NCI-H2107 (cell line): Measurements from ENCODE around the gene RASIP1.

ENCODE experiments used
- DNase-seq: peaks from one replicate; lab custom pipeline; 2025; lab: John Stamatoyannopoulos, UW

Gene RASIP1

DNA sequence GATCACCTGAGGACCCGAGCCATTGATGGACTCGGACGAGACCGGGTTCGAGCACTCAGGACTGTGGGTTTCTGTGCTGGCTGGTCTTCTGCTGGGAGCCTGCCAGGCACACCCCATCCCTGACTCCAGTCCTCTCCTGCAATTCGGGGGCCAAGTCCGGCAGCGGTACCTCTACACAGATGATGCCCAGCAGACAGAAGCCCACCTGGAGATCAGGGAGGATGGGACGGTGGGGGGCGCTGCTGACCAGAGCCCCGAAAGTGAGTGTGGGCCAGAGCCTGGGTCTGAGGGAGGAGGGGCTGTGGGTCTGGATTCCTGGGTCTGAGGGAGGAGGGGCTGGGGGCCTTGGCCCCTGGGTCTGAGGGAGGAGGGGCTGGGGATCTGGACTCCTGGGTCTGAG is 15.8 kb upstream of the RASIP1 start:
- DNase-seq = no peak

DNA sequence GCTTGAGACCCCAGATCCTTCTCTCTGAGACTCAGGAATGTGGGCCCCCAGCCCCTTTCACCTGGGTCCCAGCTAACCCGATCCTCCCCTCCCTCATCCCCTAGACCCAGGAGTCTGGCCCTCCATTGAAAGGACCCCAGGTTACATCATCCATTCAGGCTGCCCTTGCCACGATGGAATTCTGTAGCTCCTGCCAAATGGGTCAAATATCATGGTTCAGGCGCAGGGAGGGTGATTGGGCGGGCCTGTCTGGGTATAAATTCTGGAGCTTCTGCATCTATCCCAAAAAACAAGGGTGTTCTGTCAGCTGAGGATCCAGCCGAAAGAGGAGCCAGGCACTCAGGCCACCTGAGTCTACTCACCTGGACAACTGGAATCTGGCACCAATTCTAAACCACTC is 15.4 kb upstream of the RASIP1 start:
- no peak for DNase-seq

DNA sequence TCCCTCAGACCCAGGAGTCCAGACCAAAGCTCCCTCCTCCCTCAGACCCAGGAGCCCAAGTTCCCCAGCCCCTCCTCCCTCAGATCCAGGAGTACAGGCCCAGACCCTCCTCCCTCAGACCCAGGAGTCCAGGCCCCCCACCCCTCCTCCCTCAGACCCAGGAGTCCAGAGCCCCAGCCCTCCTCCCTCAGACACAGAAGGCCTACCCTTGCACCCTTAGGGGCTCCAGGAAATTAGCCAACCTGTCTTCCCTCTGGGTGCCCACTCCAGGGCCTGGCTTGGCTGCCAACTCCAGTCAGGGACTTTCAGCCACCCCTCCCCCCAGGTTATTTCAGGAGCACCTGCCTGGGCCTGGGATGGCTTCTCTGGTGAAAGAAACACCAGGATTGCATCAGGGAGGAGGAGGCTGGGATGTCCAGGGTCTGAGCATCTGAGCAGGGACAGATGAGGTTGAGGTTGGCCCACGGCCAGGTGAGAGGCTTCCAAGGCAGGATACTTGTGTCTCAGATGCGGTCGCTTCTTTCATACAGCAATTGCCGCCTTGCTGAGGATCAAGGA is 14.8 kb upstream of the RASIP1 start, which contains the start of gene FGF21:
FGF21 (plus strand) TSS at position 441 of the 558 bp plus-strand sequence. CDS start 713 bp downstream, outside the sequence.
- DNase-seq = peak; percentile 24

DNA sequence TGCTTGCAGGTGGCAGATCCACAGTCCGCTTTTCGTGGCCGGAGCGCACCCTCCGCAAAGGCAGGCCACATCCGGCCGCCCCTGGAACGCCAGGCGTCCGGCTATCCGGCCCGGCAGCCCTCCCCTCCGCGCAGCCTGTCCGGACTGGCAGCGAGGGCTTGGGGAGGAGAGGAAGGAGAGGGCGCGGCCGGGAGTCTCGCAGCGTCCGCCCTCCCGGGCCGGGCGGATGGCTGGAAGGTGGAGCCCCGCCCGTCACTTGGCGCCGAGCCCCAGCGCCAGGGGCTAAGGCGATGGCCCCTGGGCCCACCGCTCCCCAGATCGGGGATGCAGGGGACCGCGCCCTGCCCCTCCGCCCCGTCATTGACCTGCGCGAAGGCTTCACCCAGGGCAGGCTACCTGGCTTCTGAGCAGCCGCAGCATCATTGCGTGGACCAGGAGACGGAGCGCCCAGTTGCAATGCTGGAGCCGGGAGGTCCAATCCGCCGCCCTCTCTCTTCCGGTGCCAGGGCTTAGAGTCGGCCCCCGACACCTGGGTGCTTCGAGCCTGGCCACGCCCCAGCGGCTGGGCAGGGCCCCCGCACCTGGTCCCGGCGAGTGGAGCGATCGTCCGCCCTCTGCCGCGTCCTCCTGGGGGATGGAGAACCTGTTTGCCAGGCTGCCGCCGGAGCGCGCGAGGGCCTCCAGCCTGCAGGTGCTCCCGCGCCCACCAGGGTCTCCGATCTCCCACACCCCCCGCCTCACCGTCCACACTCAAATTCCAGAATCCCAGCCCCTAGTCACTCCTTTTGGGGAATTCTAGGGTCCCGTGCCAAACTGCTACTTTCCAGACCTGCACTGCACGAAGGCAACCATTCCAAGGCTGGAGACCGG is 12.3 kb upstream of the RASIP1 start, which contains the start of gene FUT1:
FUT1 (minus strand) TSS at position 146 of the 870 bp plus-strand sequence. CDS start 1,360 bp downstream, outside the sequence.
- peak; percentile 93 for DNase-seq

DNA sequence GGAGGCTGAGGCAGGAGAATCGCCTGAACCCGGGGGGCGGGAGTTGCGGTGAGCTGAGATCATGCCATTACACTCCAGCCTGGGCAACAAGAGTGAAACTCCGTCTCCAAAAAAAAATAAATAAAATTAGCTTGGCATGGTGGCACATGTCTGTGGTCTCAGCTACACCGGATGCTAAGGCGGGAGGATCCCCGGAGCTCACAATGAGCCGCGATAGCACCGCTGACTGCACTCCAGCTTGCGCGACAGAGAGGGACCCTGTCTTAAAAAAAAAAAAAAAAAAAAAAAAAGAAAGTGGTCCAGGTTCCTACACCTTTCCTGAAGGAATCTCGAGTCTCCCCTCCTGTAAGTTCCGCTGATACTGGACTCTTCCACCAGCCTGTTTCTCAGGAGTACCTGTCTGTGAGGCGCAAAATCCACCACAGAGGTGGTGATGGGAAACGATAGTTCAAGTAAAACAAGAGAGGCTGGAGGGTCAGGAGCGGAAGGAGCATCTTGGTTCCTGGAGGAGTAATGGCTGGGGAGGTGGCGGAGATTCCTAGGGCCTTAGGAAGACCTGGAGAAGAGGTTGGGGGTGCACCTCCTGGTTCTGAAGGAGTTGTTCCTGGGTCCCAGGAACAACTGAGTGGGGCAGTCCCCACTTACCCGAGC is 11.6 kb upstream of the RASIP1 start:
- no peak for DNase-seq

DNA sequence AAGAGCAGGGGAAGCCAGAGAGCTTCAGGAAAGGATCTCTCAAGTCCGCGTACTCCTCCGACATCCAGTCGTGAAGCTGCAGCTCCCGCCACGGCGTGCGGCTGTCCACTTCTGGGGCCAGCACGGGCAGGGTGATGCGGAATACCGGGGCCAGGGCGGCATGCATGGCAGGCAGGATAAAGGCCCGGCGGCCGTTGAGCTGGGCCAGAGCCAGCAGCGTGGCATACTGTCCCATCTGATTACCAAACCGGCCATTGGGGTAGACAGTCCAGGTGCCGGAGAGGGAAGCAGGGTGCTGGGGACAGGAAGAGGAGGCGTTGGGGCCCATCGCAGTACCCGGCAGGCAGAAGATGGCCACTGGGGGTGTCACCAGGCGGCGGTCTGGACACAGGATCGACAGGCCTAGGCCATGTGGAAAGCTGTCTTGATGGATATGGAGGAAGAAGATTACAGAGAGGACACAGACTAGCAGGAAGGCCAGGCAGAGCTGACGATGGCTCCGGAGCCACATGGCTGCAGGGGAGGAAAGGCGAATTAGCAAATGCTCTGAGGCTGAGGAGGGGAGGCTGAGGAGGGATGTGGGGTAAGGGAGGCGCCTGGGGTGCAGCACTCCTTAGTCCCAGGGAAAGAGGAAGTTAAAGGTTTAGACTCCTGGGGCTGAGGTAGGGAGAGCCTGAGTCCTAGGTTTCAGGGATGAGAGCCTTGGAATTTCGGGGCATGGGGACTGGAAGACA is 10.5 kb upstream of the RASIP1 start:
- DNase-seq = no peak

DNA sequence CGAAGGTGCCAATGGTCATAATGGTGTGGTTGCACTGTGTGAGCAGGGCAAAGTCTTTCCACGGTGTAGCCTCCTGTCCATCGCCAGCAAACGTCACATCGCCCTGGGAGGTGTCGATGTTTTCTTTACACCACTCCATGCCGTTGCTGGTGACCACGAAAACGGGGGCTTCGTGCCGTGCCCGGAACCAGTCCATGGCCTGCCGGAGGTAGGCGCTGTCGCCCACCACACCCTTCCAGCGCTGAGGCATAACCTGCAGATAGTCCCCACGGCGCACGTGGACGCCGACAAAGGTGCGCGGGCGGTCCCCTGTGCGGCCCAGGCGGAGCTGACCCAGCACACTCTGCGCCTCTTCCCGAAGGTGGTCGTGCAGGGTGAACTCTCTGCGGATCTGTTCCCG is 9.9 kb upstream of the RASIP1 start:
- no peak for DNase-seq

DNA sequence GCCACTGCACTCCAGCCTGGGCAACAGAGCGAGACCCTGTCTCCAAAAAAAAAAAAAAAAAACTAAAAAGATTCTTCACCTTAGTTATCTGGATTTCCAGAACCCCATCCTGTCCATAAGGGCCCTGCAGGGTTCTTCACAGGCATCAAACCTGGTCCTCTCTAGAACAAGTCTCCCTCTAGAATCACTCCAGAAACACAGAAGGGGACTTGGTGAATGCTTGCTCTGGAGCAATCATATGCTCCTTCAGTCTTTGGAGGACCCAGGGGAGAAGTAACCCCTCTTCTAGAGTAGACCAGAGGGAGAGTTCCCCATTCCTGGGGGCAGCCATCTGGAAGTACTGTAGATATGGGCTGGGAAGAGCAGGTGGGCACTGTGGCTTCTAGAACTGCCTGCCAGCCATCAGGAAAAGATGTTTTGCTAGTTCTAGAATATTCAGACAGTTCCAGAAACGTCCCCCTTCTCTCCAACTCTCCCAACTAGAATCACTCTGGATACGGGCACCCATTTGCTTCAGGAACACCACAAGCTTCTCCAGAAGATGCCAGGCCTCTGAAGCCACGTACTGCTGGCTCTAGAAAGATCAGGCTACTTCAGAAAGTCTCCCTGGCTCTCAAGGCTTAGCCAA is 9.3 kb upstream of the RASIP1 start:
- DNase-seq = no peak

DNA sequence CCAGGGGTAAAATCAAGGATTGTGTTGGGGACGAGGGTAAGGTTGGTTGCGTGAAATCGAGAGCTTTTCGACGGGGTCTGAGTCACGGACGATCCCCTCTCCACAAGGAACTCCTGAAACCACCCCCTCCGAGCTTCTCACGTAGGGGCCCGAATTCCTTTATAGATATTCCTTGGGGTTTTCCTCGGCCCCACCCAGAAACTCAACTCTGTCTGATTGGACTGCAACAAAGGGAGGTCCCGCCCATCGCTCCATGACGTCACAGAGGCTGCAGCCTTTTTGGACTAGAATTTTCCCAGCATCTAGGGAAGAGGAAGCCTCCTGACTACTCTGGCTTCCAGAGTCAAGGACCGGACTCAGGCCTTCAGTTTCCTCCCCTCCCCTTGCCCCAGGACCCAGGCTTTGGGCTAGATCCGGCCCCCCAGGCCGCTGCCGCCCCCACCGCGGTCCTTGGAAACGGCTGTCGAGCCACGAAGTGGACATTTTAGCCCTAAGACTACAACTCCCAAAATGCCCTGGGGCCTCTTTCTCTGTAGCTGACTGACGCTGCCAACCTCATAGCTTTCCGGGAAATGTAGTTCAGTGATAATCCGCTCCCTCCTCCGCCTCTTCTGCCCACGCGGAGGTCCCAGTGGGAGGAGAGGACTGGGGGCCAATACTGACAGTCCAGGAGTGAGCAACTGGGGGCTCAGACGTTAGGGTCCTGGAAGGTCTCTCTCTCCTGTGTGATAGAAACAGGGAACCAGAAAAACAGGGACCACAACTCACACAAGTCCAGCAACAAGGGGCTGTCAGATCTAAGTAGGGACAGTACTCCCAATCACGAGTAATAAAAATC is 6.5 kb upstream of the RASIP1 start, which contains the start of gene IZUMO1:
IZUMO1 (minus strand) TSS at position 172 of the 838 bp plus-strand sequence. CDS start 1,050 bp downstream, outside the sequence.
- DNase-seq = no peak

DNA sequence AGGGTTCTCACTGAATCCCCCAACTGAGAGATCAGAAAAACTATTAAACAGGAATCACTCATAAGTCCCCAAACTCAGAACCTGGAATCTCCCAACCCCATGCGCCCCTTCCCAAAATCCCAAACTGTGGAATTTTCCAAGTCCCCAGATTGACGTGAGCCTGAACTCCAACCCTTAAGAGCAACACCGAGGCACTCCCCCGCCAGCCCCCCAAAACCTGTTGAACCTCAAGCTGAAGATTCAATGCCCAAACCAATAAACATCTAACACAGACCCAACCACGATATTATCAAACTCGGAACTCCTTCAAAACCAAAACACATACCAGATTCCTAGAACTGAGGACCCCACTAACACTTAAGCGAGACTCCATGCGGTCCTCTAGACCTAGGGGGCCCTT is 5.7 kb upstream of the RASIP1 start:
- no peak for DNase-seq

DNA sequence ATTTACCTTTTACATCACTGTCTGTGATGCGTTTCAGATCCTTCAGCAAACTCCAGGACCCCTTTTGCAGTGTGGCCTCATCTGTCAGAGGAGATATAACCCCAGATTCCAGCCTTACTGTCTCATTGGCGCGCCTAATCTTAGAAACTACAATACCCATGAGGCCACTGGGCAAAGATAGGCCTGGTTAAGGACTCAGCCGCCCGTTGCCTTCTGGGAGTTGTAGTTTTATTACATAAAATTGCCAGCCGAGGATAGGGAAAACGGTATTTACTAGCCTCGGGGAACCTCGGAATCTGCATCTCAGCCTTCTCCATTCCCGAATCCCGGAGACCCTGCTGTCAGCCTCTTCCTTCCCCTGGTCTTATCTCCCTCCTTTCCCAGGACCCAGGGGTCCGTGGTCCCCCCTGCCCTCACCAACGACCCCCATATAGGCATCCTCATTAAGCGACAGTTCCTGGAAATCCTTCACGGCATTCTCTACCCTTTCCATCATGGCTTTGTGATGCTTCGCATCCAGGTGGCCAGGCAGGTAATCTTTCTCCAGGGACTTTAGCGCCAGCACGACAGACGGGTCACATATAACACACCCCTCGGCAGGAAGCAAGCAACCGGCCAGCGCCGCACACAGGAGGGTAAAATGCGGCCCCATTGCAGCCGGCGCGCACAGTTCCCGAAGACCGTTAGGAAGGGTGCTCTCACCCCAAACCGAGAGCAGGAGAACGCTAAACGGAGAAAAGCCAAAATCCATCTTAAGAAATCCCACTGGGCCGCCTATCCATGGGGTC is 5.0 kb upstream of the RASIP1 start:
- DNase-seq = no peak

DNA sequence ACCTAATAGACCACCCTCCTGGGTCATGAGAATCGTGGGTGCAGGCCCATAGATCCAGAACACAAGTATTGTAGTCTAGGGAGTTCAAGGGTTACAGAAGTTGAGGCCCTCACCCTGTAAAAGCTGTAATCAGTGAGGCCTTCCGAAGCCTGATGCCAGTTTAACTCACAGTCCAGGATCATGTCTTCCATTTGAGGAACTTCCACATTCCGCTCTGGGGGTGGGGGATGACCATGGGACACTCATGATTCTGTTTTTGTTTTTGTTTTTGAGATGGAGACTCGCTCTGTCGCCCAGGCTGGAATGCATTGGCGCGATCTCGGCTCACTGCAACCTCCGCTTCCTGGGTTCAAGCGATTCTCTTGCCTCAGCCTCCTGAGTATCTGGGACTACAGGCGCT is 1.7 kb upstream of the RASIP1 start:
- no peak for DNase-seq

DNA sequence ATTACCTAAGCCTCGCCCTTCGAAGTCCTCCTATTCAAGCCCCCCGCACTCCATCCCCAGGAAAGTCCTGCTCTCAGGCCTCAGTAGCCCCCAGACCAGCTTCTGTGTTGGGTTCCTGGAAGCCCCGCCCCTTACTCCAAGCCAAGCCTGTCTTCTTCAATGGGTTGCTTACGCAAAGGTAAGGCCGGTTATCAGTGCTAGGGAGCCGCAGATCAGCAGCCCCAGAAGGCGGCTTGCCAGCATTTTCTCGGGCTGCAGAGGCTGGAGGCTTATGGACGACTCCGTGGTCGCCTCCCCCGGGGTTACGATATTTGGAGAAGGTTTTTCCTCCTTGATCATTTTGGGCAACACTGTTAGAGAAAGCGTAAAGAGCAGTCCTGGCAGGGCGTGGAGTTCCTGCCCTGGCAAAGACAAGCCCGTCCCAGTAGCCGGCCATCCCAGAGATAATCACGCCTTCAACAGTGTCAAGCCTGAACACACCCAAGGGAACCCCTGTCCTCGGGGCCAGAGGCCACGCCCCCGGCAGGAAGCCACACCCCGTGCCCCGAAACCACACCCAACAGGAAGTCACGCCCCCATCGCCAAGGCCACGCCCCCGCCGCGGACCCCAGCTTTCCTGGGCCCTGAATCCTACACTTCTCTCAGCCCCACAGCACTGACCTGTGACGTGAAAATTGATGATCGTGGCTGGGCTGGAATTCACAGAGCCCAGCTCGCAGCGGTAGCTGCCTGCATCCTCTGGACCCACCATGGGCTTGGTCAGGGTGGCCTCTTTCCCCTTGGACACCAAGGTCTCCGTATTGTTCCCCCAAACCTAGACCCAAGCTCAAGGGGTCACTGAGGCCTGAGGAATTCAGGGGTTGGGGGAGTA is 954 bp upstream of the RASIP1 start:
- DNase-seq = no peak

DNA sequence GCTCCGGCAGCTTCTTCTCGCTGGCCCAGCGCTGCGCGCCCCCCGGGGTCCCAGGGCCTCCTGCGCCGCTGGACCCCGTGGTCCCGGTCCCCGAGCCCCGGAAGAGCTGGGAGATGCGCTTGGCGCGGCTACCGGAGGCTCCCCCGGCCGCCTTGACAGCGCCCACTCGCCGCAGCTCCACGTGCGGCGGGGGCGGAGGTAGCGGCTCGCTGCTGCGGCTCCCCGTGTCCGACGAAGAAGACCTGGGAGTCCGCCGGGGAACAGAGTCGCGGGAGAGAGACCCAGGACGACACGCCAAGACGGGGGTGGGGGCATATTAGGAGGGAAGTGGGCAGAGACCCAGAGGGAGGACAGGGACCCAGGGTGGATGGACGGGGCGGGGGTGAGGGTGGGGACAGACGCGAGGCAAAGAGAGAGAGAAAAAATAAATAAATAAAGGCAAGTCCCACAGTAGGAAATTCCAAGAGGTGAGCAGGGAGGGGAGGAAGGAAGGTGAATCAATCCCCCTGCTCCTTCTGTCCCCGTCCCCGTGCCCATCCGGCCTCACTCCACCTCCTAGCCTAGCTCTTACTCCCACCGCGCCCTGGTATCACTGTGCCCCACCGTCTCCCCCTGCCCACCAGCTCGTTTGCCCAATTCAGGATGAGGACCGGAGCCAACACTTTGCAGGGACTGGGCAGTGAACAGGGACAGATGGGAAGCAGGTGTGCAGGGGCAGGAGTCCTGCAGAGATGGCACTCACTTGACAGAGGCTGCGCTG is 826 bp downstream of the RASIP1 start:
- DNase-seq = no peak

DNA sequence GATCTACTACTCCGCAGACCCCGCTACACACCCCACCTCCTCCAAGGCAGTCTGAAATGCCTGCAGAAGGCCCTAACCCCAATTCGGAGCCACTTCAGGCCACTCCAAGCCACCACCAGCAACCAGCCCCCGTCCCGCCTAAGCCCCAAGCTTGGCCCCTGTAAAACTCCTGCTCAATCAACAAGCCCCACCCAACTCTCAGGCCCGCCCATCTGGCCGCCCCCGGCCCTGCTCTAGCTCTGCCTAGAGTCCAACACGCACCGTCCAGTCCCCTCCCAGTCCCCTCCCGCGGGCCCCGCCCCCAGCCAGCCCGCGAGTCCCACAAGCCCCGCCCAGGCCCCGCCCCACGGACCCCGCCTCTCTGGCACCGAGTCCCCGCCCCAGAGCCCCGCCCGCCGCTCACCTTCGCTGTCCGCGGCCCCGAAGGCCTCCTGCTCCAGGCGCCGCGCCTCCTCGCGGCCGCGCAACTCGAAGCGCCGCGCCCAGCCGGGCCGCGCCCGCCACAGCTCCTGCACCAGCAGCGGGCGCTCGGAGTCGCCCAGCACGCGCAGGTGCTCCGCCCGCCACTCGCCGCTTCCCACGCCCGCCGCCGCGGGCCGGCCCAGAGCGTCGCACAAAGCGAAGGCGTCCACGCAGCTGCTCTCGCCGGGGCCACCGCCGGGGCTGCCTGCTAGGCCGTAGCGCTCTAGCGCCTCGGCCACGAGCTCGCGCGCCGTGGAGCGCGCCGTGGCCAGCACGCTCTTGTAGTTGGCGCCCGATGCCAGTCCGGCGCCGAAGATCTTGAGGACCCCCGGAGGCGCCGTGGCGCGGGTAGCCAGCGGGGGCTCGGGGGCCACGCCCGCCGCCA is 1.6 kb downstream of the RASIP1 start:
- peak; percentile 72 for DNase-seq

DNA sequence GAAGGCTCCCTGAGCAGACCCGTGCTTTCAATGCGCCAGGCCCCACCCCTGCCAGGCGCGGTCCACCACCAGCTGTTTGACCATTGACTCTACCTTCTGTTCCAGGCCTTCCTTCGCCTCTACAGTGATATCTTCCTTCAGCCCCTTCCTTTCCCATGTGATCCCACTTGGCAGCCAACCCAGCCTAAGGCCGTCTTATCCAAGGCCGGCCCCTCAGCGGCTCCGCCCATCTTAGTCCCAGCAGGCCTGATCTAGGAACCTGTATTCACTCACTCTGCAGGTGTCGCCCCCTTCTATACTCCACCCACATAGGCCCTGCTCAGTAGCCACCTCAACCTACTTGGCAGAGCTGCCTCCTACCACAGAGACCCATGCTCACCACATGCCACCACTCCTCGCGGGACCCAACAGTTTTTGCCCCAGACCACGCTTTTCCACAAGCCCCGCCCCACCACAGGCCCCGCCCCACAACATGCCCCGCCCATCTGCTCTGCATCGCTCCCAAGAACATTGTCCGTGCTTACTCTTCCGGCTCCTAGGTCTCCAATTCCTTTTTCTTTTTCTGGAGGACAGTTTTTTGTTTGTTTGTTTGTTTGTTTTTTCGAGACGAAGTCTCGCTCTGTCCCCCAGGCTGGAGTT is 2.9 kb downstream of the RASIP1 start:
- DNase-seq = no peak
